ENCODE data around the gene CIC. TPM values are rescaled to one million over a fixed set of nuclear protein-coding genes. Genes with fewer than 3 reads are reported as not detected.

The CIC gene
- total and polyA plus RNA-seq, 10 of the 15 experiments (the other 5 are each of a cell fraction or from before 2014, with no cell fraction given), result 0.18 to 50.6 (median 7.1) TPM

- no TSS peak for BruUV-seq (replicated peaks)
- RAD21 ChIA-PET (ENCODE audit: unreplicated experiment), result no interaction called here
- SMC1A ChIA-PET (ENCODE audit: uncharacterized antibody, unreplicated experiment), result no interaction called here
- ATAC-seq (no peak), DNase-seq (ENCODE audit: low read depth, low spot score) (no peak), FAIRE-seq (no peak)
- in situ Hi-C loops (cut with MboI), result no loop called here
- no peak overlapping the region for H3K27ac ChIP-seq (ENCODE audit: control insufficient read depth, insufficient read depth)
- no peak overlapping the region for H3K4me3 ChIP-seq
- POLR2A ChIA-PET, result interaction anchor here (0.5 kb wide), 1 partner anchor 12 kb away, joined by 6 read pairs; no protein-coding TSS in a partner anchor
- H3K4me1 ChIP-seq (ENCODE audit: control insufficient read depth, insufficient read depth, low read length), result no peaks in the 10 kb centered on the region; the same call in 1 of the 2 replicates
- no peak overlapping the region for H3K9ac ChIP-seq (ENCODE audit: control insufficient read depth, insufficient read depth, low read length)
- no peaks in the 10 kb centered on the region for H3K27me3 ChIP-seq (replicated peaks in 1 of 2; ENCODE audit: control insufficient read depth in 2 of 2, insufficient read depth in 2 of 2, low read length in 1 of 2)
- H2AFZ ChIP-seq (ENCODE audit: control insufficient read depth, low read depth, low read length), result no peak overlapping the region
- CTCF ChIA-PET, result interaction anchor here (0.9 kb wide), 1 partner anchor 45 kb away, joined by 3 read pairs; no protein-coding TSS in a partner anchor
- peaks cover 26 to 33% of the 10 kb centered on the region in 2 experiments for H3K36me3 ChIP-seq (ENCODE audit: control insufficient read depth in 2 of 2, insufficient read depth in 2 of 2, low read length in 1 of 2)
- no peaks in the 10 kb centered on the region for H4K20me1 ChIP-seq (ENCODE audit: control insufficient read depth, insufficient read depth)
- TF ChIP-seq NR2C1 (IDR thresholded peaks at IDR 0.05) (no peak), BRCA1 (IDR thresholded peaks at IDR 0.05; ENCODE audit: low read depth, low read length) (no peak), ZBTB33 (IDR thresholded peaks at IDR 0.05) (no peak), HCFC1 (IDR thresholded peaks at IDR 0.05; ENCODE audit: low read length) (no peak), YBX1 (IDR thresholded peaks at IDR 0.05) (no peak), ETV6 (conservative IDR thresholded peaks at IDR 0.05 in 1 of 2, IDR thresholded peaks at IDR 0.05 in 1 of 2; ENCODE audit: borderline replicate concordance in 1 of 2, low read depth in 1 of 2) (no peak), GABPA (IDR thresholded peaks at IDR 0.05; ENCODE audit: low read depth) (no peak), TCF3 (IDR thresholded peaks at IDR 0.05; ENCODE audit: borderline replicate concordance, insufficient read depth, low read depth, low read length) (no peak), RFX5 (IDR thresholded peaks at IDR 0.05; ENCODE audit: low read depth, low read length) (no peak), NRF1 (conservative IDR thresholded peaks at IDR 0.05; ENCODE audit: low read depth, low read length) (no peak), PBX3 (IDR thresholded peaks at IDR 0.05; ENCODE audit: insufficient replicate concordance, low read depth, low read length) (no peak), ZNF622 (IDR thresholded peaks at IDR 0.05) (no peak), SUPT20H (IDR thresholded peaks at IDR 0.05; ENCODE audit: borderline replicate concordance, control insufficient read depth, low read depth, low read length) (no peak)
- intact Hi-C loops (cut with micrococcal nuclease; ENCODE audit: unreplicated experiment), result no loop called here
- 91% methylated on average over 26 of the region's 27 CpGs for WGBS (ENCODE audit: insufficient coverage, insufficient replicate concordance, low lambda C conversion rate, missing lambda C conversion rate)
- H3K4me2 ChIP-seq (ENCODE audit: control insufficient read depth, insufficient read depth), result no peak overlapping the region
- no peaks in the 10 kb centered on the region for H3K9me3 ChIP-seq (replicated peaks; ENCODE audit: control insufficient read depth, insufficient read depth, low read length)
- no peaks in the 10 kb centered on the region for H3K79me2 ChIP-seq (ENCODE audit: control insufficient read depth, insufficient read depth, low read length)
Observed at GRCh38 chr19:42292042-42292960, 23.2 kb downstream of the CIC start.

Data from GM12878 (cell line).